Inferior parietal cortex (tissue), 1 donor: ENCODE measurements around the gene OR51F2.
"Not testable (repeated sequence)": the region's sequence is repeated elsewhere in the genome, so short reads cannot be mapped to it uniquely, and the experiment has no call there.

Experiments used
- DNase-seq: peaks from one replicate; pipeline ENCODE4 v3.0.0-alpha.2; 2016; ENCODE audit errors: extremely low spot score

OR51F2 gene, protein sequence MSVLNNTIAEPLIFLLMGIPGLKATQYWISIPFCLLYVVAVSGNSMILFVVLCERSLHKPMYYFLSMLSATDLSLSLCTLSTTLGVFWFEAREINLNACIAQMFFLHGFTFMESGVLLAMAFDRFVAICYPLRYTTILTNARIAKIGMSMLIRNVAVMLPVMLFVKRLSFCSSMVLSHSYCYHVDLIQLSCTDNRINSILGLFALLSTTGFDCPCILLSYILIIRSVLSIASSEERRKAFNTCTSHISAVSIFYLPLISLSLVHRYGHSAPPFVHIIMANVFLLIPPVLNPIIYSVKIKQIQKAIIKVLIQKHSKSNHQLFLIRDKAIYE

DNA sequence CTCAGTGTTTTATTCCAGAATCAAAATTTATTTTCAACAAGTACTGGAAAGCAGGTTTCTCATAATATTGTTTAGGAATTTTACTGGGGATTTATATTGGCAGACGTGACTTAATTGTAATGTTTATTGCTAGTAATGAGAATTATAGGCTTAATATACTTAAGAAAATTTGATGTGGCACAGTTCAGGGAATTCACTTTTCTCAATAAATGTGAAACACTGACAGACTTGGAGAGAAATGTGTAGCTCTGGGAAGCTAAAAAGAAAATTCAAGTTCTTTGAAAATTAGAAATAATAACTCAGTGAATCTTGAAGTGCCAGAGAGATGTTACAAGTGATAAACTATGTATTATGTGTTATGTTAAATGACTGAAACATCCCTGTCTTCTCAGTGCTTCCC lies at the start of gene OR51F2:
Gene OR51F2 (plus strand): TSS at position 301 of the 400 bp plus-strand sequence. CDS start 101 bp downstream, outside the sequence.
- no peak for DNase-seq

DNA sequence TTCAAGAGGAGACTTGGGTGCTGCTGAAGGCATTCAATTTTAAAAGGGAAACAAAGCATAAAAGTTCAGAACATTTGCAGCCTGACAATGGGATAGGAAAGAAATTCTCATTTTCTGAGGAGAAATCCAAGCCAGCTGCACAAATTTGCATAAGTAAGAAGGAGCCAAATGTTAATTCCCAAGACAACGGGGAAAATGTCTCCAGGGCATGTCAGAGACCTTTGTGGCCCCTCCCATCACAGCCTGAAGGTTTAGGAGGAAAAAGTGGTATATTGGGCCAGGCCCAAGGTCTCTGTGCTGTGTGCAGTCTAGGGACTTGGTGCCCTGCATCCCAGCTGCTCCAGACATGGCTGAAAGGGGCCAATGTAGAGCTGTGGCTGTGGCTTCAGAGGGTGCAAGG lies 38.7 kb upstream of the OR51F2 start:
- DNase-seq, result no peak

DNA sequence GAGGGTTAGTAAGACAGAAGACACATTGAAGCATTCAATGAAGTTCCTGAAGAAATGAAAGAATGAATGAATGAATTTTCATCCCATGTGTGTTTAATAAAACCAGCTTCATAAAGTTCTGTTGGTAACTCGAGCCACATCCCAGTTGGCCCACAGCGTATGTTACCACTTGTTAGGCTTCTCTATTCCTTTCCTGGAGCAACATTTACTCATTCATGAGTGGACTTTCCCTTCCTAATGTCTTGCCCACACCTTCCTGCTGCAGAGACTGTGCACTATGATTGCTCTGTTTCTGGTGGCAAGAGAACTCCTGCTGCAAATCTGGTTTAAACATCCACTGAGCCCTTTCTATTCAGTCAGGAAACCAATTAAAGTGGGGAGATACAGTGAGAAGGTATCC lies 23.9 kb upstream of the OR51F2 start:
- DNase-seq, result no peak

DNA sequence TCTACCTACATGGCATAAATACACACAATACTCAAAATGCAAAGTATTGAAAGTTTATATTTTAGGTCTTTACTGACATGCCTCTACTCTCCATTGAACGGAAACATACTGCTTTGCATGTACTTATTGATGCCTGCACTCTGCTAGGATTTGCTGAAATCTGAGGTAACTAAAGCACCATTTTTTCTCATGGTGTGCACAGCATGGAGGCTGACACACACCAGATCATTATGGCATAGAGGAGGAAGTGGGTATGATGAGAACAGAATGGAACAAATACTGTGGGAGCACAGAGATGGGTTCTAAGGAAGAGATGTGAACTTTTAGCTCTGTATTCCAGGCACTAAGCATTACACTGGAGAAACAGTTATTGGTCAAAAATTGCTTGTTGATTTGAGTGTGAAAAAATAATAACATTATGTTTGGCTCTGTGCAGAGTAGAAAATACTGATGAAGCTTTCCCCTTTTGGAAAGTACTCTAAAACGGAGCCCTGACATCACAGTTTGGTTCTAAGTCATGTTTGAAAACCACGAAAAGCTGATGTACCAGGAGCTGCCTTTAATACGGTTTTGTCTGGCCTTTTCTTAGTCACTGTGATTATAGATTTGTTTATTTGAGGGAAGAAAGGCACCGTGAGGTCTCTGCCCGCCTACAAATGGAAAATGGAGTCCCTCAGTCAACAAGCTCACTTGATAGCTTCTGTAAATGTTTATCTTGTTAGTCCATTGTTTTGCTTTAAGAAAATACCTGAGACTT lies 22.5 kb upstream of the OR51F2 start:
- no peak for DNase-seq

DNA sequence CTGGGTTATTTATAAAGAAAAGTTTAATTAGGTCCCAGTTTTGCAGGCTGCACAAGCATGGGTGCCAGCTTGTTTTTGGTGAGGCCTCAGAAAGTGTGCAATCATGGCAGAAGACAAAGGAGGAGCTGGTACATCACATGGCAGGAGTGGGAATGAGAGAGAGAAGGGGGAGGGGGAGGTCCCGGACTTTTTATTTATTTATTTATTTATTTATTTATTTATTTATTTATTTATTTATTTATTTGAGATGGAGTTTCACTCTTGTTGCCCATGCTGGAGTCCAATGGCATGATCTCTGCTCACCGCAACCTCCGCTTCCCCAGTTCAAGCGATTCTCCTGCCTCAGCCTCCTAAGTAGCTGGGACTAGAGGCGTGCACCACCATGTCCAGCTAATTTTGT lies 19.8 kb upstream of the OR51F2 start:
- DNase-seq, result not testable (repeated sequence)

DNA sequence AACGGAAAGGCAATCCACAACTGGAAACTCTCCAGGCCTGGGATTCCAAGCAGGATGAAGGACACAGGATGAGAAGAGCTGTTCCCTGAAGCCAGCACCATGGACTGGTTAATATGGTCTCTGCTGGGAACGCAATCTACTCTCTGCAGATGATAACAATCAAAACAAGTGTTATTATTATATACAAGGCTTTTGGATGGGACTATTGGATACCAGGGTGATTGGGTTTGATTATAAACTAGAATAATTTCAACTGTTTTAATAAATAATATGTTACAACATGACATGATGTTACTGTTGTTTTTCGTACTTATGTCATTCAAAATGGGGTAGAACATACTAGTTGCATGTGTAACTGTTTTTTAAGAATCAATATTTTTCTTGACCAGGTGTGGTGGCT lies 16.8 kb upstream of the OR51F2 start, which contains the start of gene OR52R1:
Gene OR52R1 (minus strand): TSS at position 101 of the 400 bp plus-strand sequence. CDS start 0 bp downstream, at position 101.
- DNase-seq, result no peak

DNA sequence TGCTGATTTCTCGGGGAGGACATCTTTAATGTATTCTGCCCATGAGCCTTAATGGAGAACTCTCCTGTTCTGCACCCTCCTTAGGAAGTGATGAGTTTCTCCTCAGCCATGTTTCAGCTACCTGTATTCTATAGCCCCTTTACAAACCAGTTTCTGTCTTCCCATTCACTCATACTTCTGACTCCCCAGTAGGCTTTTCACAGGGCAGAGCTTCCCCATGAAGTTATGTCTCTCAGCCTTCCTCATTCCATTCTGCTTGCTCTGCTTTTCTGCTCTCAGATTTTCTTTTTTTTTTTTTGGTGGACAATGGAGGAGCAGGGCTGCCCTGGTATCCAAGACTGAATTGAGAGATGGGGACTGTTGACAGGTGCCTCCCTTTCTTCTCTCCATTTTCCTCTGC lies 12.6 kb upstream of the OR51F2 start:
- DNase-seq, result no peak

DNA sequence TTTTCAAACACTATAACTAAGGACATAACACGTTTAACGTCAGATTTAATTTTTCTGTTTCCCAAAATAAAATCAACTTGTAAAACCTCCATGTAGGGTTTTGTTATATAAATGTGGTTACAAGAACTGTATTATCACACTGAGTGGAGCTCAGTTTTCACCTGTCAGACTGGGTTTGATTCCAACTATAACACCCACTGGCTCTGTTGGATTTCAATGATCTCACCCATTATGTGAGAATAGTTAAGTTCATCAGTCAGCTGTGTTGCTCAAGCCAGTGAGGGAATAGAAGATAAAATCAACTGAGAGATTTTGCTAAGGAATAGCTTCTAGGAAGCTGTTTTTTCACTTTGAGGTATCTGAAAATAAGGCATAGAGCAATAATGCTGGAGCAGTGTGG lies 11.9 kb upstream of the OR51F2 start:
- DNase-seq, result peak; percentile 15

DNA sequence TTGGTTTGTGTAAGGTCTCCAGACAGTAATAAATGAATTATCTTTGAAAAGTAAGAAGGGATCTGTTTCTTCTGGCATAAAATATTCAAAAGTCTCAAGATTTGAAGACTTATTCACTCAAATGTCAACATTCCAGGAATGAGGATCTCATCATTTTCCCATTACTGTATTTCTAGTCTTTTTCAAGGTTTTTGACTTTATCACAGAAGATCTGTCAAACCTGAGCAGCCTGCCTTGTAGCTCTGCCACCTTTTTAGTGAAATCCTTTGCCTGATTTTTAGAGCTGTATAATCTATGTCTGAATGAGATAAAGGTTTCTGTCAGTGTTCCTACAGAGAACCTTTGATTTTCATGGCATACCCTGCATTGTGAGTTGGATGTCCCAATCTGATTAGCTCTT lies 4.0 kb downstream of the OR51F2 start:
- DNase-seq, result no peak

DNA sequence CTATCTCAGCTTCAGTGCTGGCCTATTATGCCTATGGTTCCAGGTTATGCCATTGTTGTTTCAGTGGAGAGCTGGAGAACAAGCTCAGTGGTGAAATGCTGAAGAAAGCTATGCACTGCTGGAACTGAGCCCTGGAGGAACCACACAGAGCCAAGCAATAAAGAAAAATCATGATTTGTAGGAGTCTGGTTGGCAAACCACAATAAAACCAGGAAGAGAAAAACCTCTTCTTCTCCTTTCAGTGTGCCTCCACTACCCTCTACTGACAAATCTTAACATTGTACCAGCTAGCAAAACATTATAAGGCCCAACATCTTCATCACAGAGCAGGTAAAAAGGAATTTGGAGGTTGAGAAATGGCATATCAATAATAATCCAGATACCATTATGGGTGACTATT lies 5.3 kb downstream of the OR51F2 start:
- DNase-seq, result no peak

DNA sequence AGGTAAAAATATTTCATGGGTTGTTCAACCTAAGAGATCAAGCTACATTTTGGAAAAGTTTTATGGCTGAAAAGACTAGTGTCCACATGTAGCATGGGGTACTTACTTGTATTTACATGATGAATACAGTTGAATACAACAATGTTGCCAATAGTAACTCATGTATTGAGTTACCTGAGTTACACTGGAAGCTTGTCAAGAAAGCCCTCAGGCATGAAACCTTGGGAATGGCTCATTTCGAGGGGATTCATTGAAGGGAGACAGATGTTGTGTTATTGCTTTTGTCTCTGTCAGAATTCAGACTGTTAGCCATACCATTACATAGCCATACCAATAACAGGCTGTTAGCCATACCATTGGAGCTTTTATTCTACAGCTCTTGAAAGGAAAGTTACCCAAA lies 9.2 kb downstream of the OR51F2 start:
- DNase-seq, result no peak

DNA sequence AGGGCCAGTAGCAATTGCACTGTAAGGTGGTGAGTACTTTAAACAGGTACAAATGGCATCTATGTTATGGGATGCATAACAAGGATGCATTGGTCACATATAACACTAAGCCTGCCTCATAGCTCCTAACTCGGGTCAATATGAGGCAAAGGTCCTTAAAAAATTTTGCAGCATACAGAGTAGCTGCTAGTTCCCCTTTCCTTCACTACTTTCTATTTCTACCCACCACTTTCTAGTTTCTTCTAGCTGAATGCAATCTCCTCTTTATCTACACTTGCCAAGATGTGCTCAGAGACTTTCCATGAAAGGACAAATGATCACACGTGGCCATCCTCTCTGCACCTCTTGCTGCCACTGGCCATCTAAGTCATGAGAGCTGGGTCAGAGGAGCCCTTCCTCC lies 9.8 kb downstream of the OR51F2 start:
- DNase-seq, result no peak

DNA sequence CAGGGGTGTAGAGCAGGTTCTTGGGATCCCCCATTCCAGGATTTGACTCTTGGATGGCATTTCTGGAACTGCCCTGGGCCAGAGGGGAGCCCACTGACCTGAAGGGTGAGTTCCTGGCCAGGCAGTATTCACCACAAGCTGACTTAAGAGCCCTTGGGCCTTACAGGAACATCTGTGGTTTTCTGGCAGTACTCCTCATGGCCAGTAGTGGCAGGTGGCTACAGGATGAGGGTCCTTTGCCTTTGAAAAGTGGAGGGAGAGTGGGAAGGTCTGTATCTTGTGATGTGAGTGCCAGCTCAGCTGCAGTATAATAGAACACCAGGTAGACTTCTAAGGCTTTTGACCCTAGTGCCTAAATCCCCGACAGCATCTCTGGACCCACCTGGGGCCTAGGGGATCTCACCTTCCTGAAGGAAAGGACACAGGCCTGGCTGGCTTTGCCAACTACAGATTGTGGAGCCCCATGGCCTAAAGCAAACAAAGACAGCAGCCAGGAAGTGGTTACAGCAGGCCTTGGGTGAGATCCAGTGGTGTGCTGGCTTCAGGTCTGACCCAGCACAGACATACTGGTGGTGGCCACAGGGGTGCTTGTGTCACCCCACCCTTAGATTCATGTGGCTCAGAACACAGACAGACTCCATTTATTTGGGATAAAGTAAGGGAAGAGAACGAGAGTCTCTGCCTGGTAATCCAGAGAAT lies 18.9 kb downstream of the OR51F2 start:
- no peak for DNase-seq

DNA sequence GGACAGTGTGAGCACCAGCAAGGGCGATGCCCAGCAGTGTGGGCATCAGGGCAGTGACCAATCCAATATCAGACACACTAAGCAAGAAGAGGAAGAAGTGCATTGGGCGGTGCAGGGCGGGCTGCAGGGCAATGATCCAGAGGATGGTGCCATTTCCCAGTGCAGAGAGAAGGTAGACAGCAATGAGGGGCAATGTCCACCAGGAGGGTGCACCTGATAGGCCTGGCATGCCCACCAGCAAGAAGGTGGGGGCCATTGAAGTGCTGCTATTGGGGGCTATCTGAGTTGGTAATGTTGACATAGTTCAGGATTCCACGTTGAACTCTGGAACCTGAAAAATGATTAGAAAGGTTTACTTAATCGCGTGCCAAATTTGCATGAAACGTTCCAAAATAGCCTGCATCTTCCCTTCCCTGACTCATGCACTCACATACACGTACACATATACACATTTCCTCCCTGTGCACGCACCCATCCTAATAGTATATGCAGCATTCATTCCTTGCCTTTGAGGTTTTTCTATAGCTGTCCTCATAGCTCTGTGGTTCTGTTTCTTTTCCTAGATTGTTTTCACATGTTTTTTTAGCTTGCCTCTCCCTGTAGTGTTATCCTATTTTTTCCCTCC lies 27.9 kb downstream of the OR51F2 start, which contains the start of gene OR51S1:
Gene OR51S1 (minus strand): TSS at position 301 of the 625 bp plus-strand sequence. CDS start 0 bp downstream, at position 301.
- no peak for DNase-seq

DNA sequence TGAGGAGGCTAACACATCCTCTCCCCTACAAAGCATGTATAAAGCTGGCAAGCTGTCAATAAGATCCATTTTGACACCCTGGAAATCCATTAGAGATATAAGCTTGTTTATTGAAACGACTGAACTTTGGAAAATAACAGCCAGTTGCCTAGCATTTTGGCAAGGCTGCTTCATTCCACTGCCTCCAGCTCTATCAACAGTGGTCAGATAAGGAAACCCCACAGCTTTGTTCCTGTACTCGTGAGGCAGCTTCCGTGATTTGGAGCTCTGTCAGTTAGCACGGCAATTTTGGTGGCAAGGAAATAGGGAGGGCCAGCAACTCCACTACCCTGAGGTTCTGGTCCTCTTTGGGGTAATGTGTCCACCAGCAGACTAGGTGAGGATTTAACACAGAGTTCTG lies 29.9 kb downstream of the OR51F2 start:
- no peak for DNase-seq

DNA sequence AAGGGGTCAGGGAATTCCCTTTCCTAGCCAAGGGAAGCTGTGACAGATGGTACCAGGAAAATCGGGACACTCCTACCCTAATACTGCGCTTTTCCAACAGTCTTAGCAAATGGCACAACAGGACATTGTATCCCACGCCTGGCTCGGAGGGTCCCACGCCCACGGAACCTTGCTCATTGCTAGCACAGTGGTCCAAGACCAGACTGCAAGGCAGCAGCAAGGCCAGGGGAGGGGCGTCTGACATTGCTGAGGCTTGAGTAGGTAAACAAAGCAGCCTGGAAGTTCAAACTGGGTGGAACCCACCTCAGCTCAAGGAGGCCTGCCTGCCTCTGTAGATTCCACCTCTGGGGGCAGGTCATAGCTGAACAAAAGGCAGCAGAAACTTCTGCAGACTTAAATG lies 33.2 kb downstream of the OR51F2 start:
- DNase-seq, result not testable (repeated sequence)

DNA sequence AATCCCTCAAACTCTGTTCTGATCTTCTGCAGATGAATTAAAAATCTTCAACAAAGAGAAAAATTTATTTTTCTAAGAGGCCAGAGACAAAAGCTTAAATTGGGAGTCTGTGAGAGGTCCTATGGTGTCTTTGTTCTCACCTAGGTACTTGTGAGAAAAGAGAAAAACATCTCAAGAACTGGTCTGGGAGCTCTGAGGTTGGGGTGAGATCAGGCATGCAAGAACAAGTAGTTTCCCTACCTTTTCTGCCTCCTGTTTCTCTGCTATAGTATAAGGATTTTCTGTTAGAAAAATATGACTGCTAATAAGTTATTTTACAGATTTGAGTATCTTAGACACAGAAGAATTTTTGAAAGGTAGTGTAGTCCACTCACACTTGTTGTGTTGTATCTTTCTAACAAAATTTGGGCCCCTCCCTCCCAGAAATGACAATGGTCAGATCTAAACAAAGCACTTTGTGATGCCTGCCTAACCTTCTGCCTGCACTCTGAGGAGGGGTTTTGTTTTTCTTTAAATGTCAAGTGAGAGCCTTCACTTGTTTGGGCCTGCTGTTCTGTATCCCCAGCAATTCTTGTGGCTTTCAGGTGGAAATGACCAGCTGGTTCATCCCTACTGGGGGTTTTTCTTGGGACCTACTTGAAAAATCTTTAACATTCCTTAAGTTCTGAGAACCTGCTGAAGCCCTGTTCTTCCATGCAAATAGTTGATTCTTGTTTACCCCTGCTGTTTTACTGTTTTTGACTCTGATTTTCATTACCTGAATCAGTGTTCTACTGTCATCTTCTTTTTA lies 41.5 kb downstream of the OR51F2 start:
- no peak for DNase-seq

DNA sequence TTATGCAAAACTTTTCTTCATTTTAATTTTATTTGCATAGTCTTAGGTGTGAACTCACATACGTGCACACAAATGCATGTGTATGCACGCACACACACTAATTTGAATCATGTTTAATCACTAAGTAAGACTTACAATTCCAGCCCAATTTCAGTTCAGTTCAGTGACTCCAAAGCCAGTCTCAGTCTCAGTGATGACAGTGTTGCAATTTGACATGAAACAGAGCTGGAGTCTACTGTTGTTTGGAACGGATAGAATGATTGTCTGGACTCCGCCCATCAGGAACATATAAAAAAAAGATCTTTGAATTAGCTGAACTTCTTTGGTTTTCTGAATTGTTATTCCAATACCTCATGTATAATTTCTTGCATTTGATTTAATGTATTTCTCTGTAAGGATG lies 42.8 kb downstream of the OR51F2 start:
- no peak for DNase-seq

DNA sequence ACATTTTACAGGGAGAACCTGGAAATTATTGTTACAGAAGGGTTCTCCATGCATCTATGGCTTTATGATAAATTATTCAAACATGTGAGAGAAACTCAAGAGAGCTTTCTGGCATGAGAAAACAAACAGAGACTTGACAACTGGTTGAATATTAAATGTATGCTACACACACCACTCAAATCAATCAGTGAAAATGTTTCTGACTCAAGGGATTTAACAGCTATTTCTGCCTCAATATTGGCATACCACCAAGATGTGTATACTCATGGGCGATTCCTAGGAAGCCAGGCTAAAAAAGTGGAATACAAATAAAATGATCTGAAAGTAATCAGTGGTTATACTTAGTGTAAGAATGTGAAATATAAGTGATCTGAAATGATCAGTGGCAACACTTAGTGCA lies 44.7 kb downstream of the OR51F2 start:
- DNase-seq, result no peak
